ENCODE results near the gene ADD3.

Gene ADD3

GRCh38 chr10:110163192-110163773 is 155.5 kb downstream of the ADD3 start:
- TF ChIP-seq CTCF (IDR thresholded peaks at IDR 0.05; ENCODE audit: insufficient read depth, low read length, poor library complexity, severe bottlenecking): no peak
- H3K27me3 ChIP-seq (replicated peaks; ENCODE audit: control insufficient read depth, insufficient read depth, low read length): no peaks in the 10 kb centered on the region; the same call in 1 of the 2 replicates
- DNase-seq (ENCODE audit: extremely low read depth, insufficient read length): no peak

GRCh38 chr10:110163841-110164240 is 156.1 kb downstream of the ADD3 start:
- DNase-seq (ENCODE audit: extremely low read depth, insufficient read length): no peak
- no peaks in the 10 kb centered on the region for H3K36me3 ChIP-seq (ENCODE audit: control insufficient read depth, insufficient read depth, low read length)
- H3K4me3 ChIP-seq (replicated peaks; ENCODE audit: low read depth, low read length): no peak overlapping the region
- no peak for TF ChIP-seq CTCF (IDR thresholded peaks at IDR 0.05; ENCODE audit: insufficient read depth, low read length, poor library complexity, severe bottlenecking)
- no peaks in the 10 kb centered on the region; the same call in 1 of the 2 replicates for H3K27me3 ChIP-seq (replicated peaks; ENCODE audit: control insufficient read depth, insufficient read depth, low read length)

More at GRCh38 chr10:110163192-110163773, 155.5 kb downstream of the ADD3 start:
- Histone ChIP-seq H3K4me3 (replicated peaks; ENCODE audit: low read depth, low read length) (no peak overlapping the region), H3K36me3 (ENCODE audit: control insufficient read depth, insufficient read depth, low read length) (no peaks in the 10 kb centered on the region)

GRCh38 chr10:110165239-110165638 is 157.5 kb downstream of the ADD3 start:
- Histone ChIP-seq H3K27me3 (replicated peaks; ENCODE audit: control insufficient read depth, insufficient read depth, low read length) (peaks cover 1% of the 10 kb centered on the region; the same call in 1 of the 2 replicates), H3K36me3 (ENCODE audit: control insufficient read depth, insufficient read depth, low read length) (no peaks in the 10 kb centered on the region), H3K4me3 (replicated peaks; ENCODE audit: low read depth, low read length) (no peak overlapping the region)
- no peak for TF ChIP-seq CTCF (IDR thresholded peaks at IDR 0.05; ENCODE audit: insufficient read depth, low read length, poor library complexity, severe bottlenecking)
- no peak for DNase-seq (ENCODE audit: extremely low read depth, insufficient read length)

- no peak overlapping the region for H3K4me3 ChIP-seq (replicated peaks; ENCODE audit: low read depth, low read length)
- H3K27me3 ChIP-seq (replicated peaks; ENCODE audit: control insufficient read depth, insufficient read depth, low read length): peaks cover 1% of the 10 kb centered on the region; the same call in 1 of the 2 replicates
- DNase-seq (ENCODE audit: extremely low read depth, insufficient read length): no peak
- no peak for TF ChIP-seq CTCF (IDR thresholded peaks at IDR 0.05; ENCODE audit: insufficient read depth, low read length, poor library complexity, severe bottlenecking)
- H3K36me3 ChIP-seq (ENCODE audit: control insufficient read depth, insufficient read depth, low read length): no peaks in the 10 kb centered on the region
Measured at GRCh38 chr10:110167149-110167548, 159.4 kb downstream of the ADD3 start.

DNA sequence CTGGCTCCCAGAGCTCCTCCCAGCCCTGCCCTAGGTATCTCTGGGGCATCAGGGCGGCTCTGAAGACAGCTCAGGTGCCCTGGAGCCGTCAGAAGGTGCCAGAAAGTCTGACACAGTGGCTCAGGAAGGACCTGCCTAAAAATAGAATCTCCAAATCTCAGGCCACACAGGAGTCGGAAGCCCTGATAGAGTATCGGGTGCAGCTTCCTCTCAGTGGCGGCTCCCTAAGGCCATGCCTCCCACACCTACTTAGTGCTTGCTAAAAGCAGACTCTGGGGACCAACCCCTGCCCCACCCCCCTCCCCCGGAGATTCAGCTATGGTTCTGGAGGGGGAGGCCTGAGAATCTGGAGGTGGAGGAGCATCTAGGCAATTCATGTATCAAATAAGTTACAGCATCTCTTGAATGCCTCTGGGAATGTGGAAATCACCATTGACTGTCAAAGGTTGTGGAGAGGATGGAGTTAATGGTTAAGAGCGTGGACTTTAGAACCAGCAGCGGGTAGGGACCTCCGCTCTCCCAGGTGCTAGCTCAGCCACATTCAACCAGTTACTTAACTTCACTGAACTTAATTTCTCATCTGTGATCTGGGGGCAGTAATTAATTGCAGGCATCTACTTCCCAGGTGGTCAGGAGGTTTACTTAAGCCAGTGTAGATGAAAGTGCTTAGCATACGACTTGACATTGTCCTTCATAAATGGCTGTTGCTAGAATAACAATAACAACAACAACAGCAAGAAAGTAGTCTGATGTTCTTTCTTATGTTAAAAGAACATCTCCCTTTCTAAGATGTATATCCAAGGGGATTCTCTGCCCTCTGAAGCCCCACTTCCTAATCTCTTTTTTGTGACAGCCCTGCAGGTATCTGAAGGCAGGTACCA is 161.1 kb downstream of the ADD3 start:
- Histone ChIP-seq H3K27me3 (replicated peaks; ENCODE audit: control insufficient read depth, insufficient read depth, low read length) (peaks cover 1% of the 10 kb centered on the region; the same call in 1 of the 2 replicates), H3K36me3 (ENCODE audit: control insufficient read depth, insufficient read depth, low read length) (no peaks in the 10 kb centered on the region), H3K4me3 (replicated peaks; ENCODE audit: low read depth, low read length) (no peak overlapping the region)
- TF ChIP-seq CTCF (IDR thresholded peaks at IDR 0.05; ENCODE audit: insufficient read depth, low read length, poor library complexity, severe bottlenecking): no peak
- DNase-seq (ENCODE audit: extremely low read depth, insufficient read length): no peak

All from GM06990 (cell line).